ENCODE data around the gene C17orf58.

C17orf58 gene

DNA sequence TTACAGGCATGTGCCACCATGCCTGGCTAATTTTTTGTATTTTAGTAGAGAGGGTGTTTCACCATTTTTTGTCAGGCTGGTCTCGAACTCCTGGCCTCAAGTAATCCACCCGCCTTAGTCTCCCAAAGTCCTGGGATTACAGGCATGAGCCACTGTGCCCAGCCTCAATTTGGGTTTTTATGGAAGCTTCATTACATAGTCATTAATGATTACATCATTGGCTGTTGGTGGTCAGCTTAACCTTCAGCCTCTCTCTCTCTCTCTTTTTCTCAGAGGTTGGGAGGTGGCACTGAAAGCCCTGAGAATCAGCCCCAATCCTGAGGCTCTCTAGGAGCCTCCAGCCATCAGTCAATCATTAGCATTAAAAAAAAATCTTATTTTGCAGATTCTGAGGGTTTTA is 45.3 kb downstream of the C17orf58 start:
- H3K36me3 Mint-ChIP-seq (ENCODE audit: low read depth): peaks cover 28% of the 10 kb centered on the region
- no peak overlapping the region for H3K27ac Mint-ChIP-seq
- no peaks in the 10 kb centered on the region for H3K27me3 Mint-ChIP-seq (ENCODE audit: low read depth)
- no peaks in the 10 kb centered on the region for H3K9me3 Mint-ChIP-seq
- H3K4me1 Mint-ChIP-seq (ENCODE audit: low read depth): peaks cover 1% of the 10 kb centered on the region
- no peak overlapping the region for H3K4me3 Mint-ChIP-seq

DNA sequence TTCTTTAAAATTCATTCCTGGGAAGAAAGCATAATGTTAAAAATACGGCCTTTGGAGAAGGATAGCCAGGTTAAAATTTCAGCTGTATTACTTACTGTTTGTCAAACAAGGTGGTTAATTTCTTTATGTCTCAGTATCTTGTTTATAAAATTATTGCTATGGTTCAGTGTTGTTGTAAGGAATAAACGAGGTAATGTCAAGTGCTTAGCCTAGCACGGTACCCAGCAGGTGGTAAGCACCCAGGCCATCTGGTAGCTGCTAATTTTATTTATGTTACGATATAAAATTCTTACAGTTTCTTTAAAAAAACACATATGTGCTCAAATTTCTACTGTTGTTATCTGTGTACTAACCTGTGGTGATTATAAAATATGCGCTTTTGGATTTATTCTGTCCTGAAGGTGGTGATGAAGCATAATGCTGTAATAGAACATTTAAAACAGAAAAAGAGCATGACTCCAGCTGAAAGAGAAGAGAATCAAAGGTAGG is 48.9 kb downstream of the C17orf58 start:
- Mint-ChIP-seq H3K36me3 (ENCODE audit: low read depth) (peaks cover 45% of the 10 kb centered on the region), H3K27me3 (ENCODE audit: low read depth) (no peaks in the 10 kb centered on the region), H3K4me3 (no peak overlapping the region), H3K9me3 (no peaks in the 10 kb centered on the region), H3K27ac (no peak overlapping the region), H3K4me1 (ENCODE audit: low read depth) (peaks cover 1% of the 10 kb centered on the region)

DNA sequence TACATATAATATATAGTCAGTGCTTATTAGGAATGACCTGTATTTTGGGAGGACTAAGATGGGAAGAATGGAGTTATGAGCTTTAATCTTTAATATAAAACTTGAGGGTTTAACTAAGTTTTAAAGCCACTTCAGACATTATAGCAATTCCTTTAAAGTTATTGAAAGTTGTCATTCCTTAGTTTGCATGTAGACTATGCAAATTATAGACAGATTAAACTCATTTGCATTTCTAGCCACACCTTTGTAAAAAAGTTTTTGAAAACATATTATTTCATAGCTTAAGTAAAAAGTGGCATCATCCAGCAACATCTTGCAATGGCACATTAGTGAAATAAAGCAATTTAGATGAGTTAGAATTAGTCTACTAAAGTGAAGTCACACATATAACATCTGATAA is 49.8 kb downstream of the C17orf58 start:
- Mint-ChIP-seq H3K9me3 (no peaks in the 10 kb centered on the region), H3K36me3 (ENCODE audit: low read depth) (peaks cover 50% of the 10 kb centered on the region), H3K27ac (no peak overlapping the region), H3K4me1 (ENCODE audit: low read depth) (peaks cover 1% of the 10 kb centered on the region), H3K27me3 (ENCODE audit: low read depth) (no peaks in the 10 kb centered on the region), H3K4me3 (no peak overlapping the region)

DNA sequence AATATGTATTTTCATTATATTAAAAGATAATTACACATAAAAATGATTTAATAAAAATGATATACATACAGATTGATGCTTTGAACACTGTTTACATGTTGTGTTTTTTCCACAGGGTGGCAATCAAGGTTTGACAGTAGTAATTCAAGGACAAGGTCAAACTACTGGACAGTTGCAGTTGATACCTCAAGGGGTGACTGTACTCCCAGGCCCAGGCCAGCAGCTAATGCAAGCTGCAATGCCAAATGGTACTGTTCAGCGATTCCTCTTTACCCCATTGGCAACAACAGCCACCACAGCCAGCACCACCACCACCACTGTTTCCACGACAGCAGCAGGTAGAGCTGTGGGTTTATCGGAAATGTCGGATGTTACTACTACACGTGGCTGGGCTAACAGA is 52.2 kb downstream of the C17orf58 start:
- Mint-ChIP-seq H3K27ac (no peak overlapping the region), H3K36me3 (ENCODE audit: low read depth) (peaks cover 57% of the 10 kb centered on the region), H3K27me3 (ENCODE audit: low read depth) (no peaks in the 10 kb centered on the region), H3K9me3 (no peaks in the 10 kb centered on the region), H3K4me3 (no peak overlapping the region), H3K4me1 (ENCODE audit: low read depth) (peaks cover 2% of the 10 kb centered on the region)

GRCh38 chr17:67942810-67943209 is 53.5 kb downstream of the C17orf58 start:
- no peaks in the 10 kb centered on the region for H3K27me3 Mint-ChIP-seq (ENCODE audit: low read depth)
- peaks cover 2% of the 10 kb centered on the region for H3K4me1 Mint-ChIP-seq (ENCODE audit: low read depth)
- H3K9me3 Mint-ChIP-seq: no peaks in the 10 kb centered on the region
- no peak overlapping the region for H3K4me3 Mint-ChIP-seq
- peaks cover 53% of the 10 kb centered on the region for H3K36me3 Mint-ChIP-seq (ENCODE audit: low read depth)
- no peak overlapping the region for H3K27ac Mint-ChIP-seq
